ENCODE data around the gene APC.
"Not testable (repeated sequence)": the region's sequence is repeated elsewhere in the genome, so short reads cannot be mapped to it uniquely, and the experiment has no call there.

The APC gene

GRCh38 chr5:112787896-112788295, 50.2 kb downstream of the APC start:
- no peak for DNase-seq

- DNase-seq: no peak
Measured at GRCh38 chr5:112793201-112793600, 55.5 kb downstream of the APC start.

- DNase-seq: no peak
Measured at GRCh38 chr5:112794410-112794809, 56.7 kb downstream of the APC start.

GRCh38 chr5:112795342-112795741, 57.7 kb downstream of the APC start:
- DNase-seq: no peak

GRCh38 chr5:112795944-112796678, 58.4 kb downstream of the APC start:
- DNase-seq: no peak

- DNase-seq: no peak
Measured at GRCh38 chr5:112799661-112800060, 62.0 kb downstream of the APC start.

GRCh38 chr5:112800891-112801290, 63.2 kb downstream of the APC start:
- DNase-seq: peak; percentile 8

GRCh38 chr5:112811023-112811422, 73.3 kb downstream of the APC start:
- no peak for DNase-seq

- DNase-seq: no peak
Measured at GRCh38 chr5:112812549-112812948, 74.9 kb downstream of the APC start.

GRCh38 chr5:112820246-112820645, 82.6 kb downstream of the APC start:
- no peak for DNase-seq

- DNase-seq: no peak
Measured at GRCh38 chr5:112822456-112822855, 84.8 kb downstream of the APC start.

GRCh38 chr5:112823181-112823580, 85.5 kb downstream of the APC start:
- no peak for DNase-seq

GRCh38 chr5:112823656-112824055, 86.0 kb downstream of the APC start:
- no peak for DNase-seq

GRCh38 chr5:112824197-112824596, 86.5 kb downstream of the APC start:
- no peak for DNase-seq

- DNase-seq: no peak
Measured at GRCh38 chr5:112830378-112830777, 92.7 kb downstream of the APC start.

GRCh38 chr5:112833971-112834370, 96.3 kb downstream of the APC start:
- DNase-seq: no peak

GRCh38 chr5:112844489-112844888, 106.8 kb downstream of the APC start:
- DNase-seq: no peak

GRCh38 chr5:112846556-112846955, 108.9 kb downstream of the APC start:
- DNase-seq: no peak

GRCh38 chr5:112847306-112847705, 109.6 kb downstream of the APC start:
- DNase-seq: no peak

GRCh38 chr5:112848116-112848811, 110.6 kb downstream of the APC start:
- peak; percentile 47 for DNase-seq

GRCh38 chr5:112849912-112850311, 112.2 kb downstream of the APC start:
- no peak for DNase-seq

- no peak for DNase-seq
Measured at GRCh38 chr5:112854651-112855050, 117.0 kb downstream of the APC start.

- DNase-seq: no peak
Measured at GRCh38 chr5:112857866-112858265, 120.2 kb downstream of the APC start.

GRCh38 chr5:112860571-112860928, 122.9 kb downstream of the APC start:
- not testable (repeated sequence) for DNase-seq
